GM12878 (cell line): ENCODE data around the gene SERPINI1. TPM values are rescaled to one million over a fixed set of nuclear protein-coding genes. Genes with fewer than 3 reads are reported as not detected.

Source experiments
- CHD1 ChIP-seq: IDR thresholded peaks from 2 replicates; pipeline ENCODE4 v1.6.1; 2012; ENCODE audit warnings: low read depth, low read length, improper control_type of control experiment
- ETV6 ChIP-seq, 2 experiments: fragments of 450-650 bp in 1 of 2; IDR thresholded peaks in 1 of 2; conservative IDR thresholded peaks in 1 of 2; 2 replicates each; pipeline ENCODE4 v1.6.1; 2014; ENCODE audit warnings: antibody characterized with exemption in 1 of 2, borderline replicate concordance in 1 of 2, low read depth in 1 of 2, mild to moderate bottlenecking in 1 of 2, moderate library complexity in 1 of 2
- FOXK2 ChIP-seq: fragments of 450-650 bp; IDR thresholded peaks from 2 replicates; pipeline ENCODE4 v1.6.1; 2017; ENCODE audit warnings: mild to moderate bottlenecking, moderate library complexity
- HDAC6 ChIP-seq: fragments of 200-600 bp; sonication (generic); IDR thresholded peaks from one replicate; pipeline ENCODE4 v1.8.0; 2017; ENCODE audit warnings: antibody characterized with exemption; ENCODE audit not compliant: unreplicated experiment
- MTA2 ChIP-seq: fragments of 450-650 bp; IDR thresholded peaks from 2 replicates; pipeline ENCODE4 v1.6.1; 2016; ENCODE audit warnings: low read depth, mild to moderate bottlenecking, moderate library complexity
- MXI1 ChIP-seq: fragments of 150-350 bp; IDR thresholded peaks from 2 replicates; pipeline ENCODE4 v1.6.1; 2011; ENCODE audit warnings: low read depth, mild to moderate bottlenecking, inconsistent platforms, low read length, improper control_type of control experiment
- MYC ChIP-seq: IDR thresholded peaks from 2 replicates; pipeline ENCODE4 v1.6.1; 2011; ENCODE audit warnings: mild to moderate bottlenecking, low read length, moderate library complexity, inconsistent platforms; ENCODE audit not compliant: insufficient read depth, insufficient replicate concordance, insufficient read length, severe bottlenecking
- NFYB ChIP-seq: IDR thresholded peaks from 2 replicates; pipeline ENCODE4 v1.6.1; 2011; ENCODE audit warnings: low read depth, mild to moderate bottlenecking, low read length, improper control_type of control experiment, moderate library complexity; ENCODE audit not compliant: insufficient read depth
- NKRF ChIP-seq: fragments of 450-650 bp; conservative IDR thresholded peaks from 2 replicates; pipeline ENCODE4 v1.6.1; 2017; ENCODE audit warnings: mild to moderate bottlenecking, moderate library complexity
- NR2C1 ChIP-seq: fragments of 450-650 bp; IDR thresholded peaks from 2 replicates; pipeline ENCODE4 v1.6.1; 2017; ENCODE audit warnings: antibody characterized with exemption, mild to moderate bottlenecking, moderate library complexity
- POLR2A ChIP-seq: IDR thresholded peaks from 2 replicates; pipeline ENCODE4 v1.6.1; 2011; ENCODE audit warnings: low read depth, mild to moderate bottlenecking, low read length
- RFX5 ChIP-seq: IDR thresholded peaks from 2 replicates; pipeline ENCODE4 v1.6.1; 2011; ENCODE audit warnings: low read depth, low read length, improper control_type of control experiment
- SMAD5 ChIP-seq: IDR thresholded peaks from 2 replicates; pipeline ENCODE4 v1.6.1; 2016; ENCODE audit warnings: antibody characterized with exemption, low read depth
- SPI1 ChIP-seq: IDR thresholded peaks from 2 replicates; pipeline ENCODE4 v1.6.1; 2011; ENCODE audit warnings: low read depth, mild to moderate bottlenecking, low read length, moderate library complexity, borderline replicate concordance; ENCODE audit not compliant: insufficient read depth
- STAT1 ChIP-seq: fragments of 450-650 bp; conservative IDR thresholded peaks from 2 replicates; pipeline ENCODE4 v1.6.1; 2014; ENCODE audit warnings: antibody characterized with exemption, mild to moderate bottlenecking
- STAT3 ChIP-seq: IDR thresholded peaks from 2 replicates; pipeline ENCODE4 v1.6.1; 2011; ENCODE audit warnings: low read depth, low read length, improper control_type of control experiment
- YBX1 ChIP-seq: fragments of 450-650 bp; IDR thresholded peaks from 2 replicates; pipeline ENCODE4 v1.6.1; 2016; ENCODE audit warnings: antibody characterized with exemption
- ZBTB33 ChIP-seq: fragments of 450-650 bp; IDR thresholded peaks from 2 replicates; pipeline ENCODE4 v1.6.1; 2017; ENCODE audit warnings: mild to moderate bottlenecking
- ZNF217 ChIP-seq: fragments of 450-650 bp; IDR thresholded peaks from 2 replicates; pipeline ENCODE4 v1.6.1; 2017; ENCODE audit warnings: antibody characterized with exemption, mild to moderate bottlenecking
- polyA plus RNA-seq, 11 experiments: library from polyadenylated mRNA; depleted of rRNA in 4 of 11; unstranded in 6 of 11; stranded (reverse) in 5 of 11; fragments of >200 nt; fragmentation: Nextera tagmentation in 4 of 11; fragmentation: Illumina TruSeq in 1 of 11; extraction: Ambion mirVana in 4 of 11; extraction: Trizol in 1 of 11; gene quantifications; 1 replicate in 1 of 11; 2 replicates in 10 of 11; pipeline versions ENCODE4 v1.2.1 to v1.2.3, GENCODE V29; 2011 to 2016; ENCODE audit warnings: inconsistent platforms in 2 of 11, missing spikeins in 2 of 11, low read depth in 1 of 11
- total RNA-seq, 4 experiments: library from RNA; depleted of rRNA in 3 of 4; stranded (reverse); fragments of >200 nt in 3 of 4; fragmentation: Illumina TruSeq in 1 of 4; extraction: Trizol in 1 of 4; gene quantifications; 2 replicates each; pipeline versions ENCODE4 v1.2.1 to v1.2.3, GENCODE V29; 2013 to 2021
- TF ChIP-seq, protein P1 (sequence below): fragments of 450-650 bp; IDR thresholded peaks from 2 replicates; pipeline ENCODE4 v1.6.1; 2017; ENCODE audit warnings: mild to moderate bottlenecking, moderate library complexity

Gene SERPINI1
- total and polyA plus RNA-seq, 10 of the 15 experiments (the other 5 are each of a cell fraction or from before 2014, with no cell fraction given), result 1.5 to 7.6 (median 3.6) TPM

- TF ChIP-seq ZBTB33 (no peak), HDAC6 (no peak), RFX5 (no peak), NR2C1 (no peak), MTA2 (peak; percentile 45), POLR2A (peak; percentile 83), MYC (peak; percentile 15), STAT3 (no peak), SMAD5 (no peak), YBX1 (no peak), ZNF217 (no peak; the same call in 1 of the 2 replicates), NFYB (no peak), MXI1 (no peak), NKRF (peak; percentile 87; the same call in 1 of the 2 replicates), SPI1 (no peak), CHD1 (no peak), STAT1 (no peak), ETV6 (conservative IDR thresholded peaks at IDR 0.05 in 1 of 2, IDR thresholded peaks at IDR 0.05 in 1 of 2; ENCODE audit: borderline replicate concordance in 1 of 2, low read depth in 1 of 2) (no peak; a peak in 1 of 4 replicates), FOXK2 (no peak)
- TF ChIP-seq, protein P1, sequence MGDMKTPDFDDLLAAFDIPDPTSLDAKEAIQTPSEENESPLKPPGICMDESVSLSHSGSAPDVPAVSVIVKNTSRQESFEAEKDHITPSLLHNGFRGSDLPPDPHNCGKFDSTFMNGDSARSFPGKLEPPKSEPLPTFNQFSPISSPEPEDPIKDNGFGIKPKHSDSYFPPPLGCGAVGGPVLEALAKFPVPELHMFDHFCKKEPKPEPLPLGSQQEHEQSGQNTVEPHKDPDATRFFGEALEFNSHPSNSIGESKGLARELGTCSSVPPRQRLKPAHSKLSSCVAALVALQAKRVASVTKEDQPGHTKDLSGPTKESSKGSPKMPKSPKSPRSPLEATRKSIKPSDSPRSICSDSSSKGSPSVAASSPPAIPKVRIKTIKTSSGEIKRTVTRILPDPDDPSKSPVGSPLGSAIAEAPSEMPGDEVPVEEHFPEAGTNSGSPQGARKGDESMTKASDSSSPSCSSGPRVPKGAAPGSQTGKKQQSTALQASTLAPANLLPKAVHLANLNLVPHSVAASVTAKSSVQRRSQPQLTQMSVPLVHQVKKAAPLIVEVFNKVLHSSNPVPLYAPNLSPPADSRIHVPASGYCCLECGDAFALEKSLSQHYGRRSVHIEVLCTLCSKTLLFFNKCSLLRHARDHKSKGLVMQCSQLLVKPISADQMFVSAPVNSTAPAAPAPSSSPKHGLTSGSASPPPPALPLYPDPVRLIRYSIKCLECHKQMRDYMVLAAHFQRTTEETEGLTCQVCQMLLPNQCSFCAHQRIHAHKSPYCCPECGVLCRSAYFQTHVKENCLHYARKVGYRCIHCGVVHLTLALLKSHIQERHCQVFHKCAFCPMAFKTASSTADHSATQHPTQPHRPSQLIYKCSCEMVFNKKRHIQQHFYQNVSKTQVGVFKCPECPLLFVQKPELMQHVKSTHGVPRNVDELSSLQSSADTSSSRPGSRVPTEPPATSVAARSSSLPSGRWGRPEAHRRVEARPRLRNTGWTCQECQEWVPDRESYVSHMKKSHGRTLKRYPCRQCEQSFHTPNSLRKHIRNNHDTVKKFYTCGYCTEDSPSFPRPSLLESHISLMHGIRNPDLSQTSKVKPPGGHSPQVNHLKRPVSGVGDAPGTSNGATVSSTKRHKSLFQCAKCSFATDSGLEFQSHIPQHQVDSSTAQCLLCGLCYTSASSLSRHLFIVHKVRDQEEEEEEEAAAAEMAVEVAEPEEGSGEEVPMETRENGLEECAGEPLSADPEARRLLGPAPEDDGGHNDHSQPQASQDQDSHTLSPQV, result no peak
Measured at GRCh38 chr3:167735233-167736138, at the start of gene SERPINI1 (continued).
